ENCODE results near the gene RAPGEF1.

GRCh38 chr9:131698618-131698985, 41.3 kb downstream of the RAPGEF1 start:
- TF ChIP-seq CTCF (IDR thresholded peaks at IDR 0.05; ENCODE audit: low read depth, low read length) = no peak
- no peak for TF ChIP-seq MAX (IDR thresholded peaks at IDR 0.05; ENCODE audit: low read depth, low read length)
- TF ChIP-seq POLR2A (IDR thresholded peaks at IDR 0.05; ENCODE audit: extremely low read depth, insufficient read length) = no peak
